Measurements from ENCODE around the gene IRF4.
"Not testable (repeated sequence)": the region's sequence is repeated elsewhere in the genome, so short reads cannot be mapped to it uniquely, and the experiment has no call there.

The IRF4 gene

DNA sequence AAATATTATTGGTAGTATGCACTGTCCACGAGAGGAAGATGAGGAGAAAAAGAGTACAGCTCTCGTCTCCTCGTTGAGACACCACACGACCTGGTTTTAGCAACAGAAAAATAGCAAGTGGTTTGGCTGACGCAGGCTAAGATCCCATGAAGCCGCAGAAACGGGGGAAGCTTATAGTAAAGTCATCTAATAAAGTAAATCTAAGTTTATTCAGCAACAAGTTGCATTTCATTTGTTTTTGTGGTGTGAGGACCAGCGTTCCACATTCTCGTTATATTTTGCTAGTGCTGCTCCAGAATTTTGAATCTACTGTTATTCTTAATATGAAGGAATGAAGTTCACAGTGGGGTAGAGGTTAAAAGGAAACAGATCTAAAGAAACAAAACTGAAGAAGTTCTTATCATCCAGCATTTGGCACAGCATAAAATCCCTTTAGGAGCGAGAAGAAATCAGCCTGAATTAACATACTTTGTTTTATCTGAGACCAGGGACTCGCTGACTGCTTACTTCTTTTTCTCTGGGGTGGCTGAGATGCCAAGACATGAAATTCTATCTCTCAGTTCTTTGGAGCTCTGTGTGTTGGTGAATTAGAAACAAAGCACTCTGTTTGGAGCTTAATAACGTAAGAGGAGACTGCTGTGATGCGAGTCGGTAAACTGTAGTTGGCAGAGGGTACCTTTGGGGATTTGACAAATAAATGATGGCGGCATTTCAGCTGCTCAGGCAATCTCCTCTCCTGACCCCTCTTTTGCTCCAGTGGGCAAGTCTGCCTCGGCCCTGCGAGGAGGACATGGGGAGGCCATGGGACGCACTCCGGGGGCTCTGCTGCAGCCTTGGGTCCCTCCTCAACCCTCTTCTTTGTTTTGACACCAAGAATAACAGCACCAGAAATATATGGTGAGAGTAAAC is 24.9 kb upstream of the IRF4 start:
- no peak for DNase-seq

- DNase-seq: no peak
Observed at GRCh38 chr6:367298-367794, 24.2 kb upstream of the IRF4 start.

GRCh38 chr6:367891-368630 is 23.5 kb upstream of the IRF4 start:
- DNase-seq: no peak

- DNase-seq: no peak
Observed at GRCh38 chr6:369559-370431, 21.8 kb upstream of the IRF4 start.

DNA sequence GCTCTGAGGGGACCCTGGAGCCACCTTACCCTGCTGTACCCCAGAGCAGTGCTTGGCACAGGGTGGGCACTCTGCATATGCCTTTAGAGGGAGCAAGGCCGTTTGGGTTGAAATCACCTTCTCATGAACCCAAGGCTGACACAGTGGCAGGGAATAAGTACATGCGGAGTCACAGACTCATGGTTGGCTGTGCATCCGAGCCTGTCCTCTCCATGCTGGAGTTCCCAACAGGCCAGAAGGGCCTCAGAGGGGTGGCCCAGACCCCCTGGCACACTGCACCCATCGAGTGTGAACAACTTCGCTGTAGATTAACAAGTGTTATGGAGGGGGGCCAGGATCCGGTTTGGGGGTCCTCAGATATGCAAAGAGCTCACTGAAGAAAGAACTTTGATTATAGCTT is 21.0 kb upstream of the IRF4 start:
- DNase-seq: no peak

GRCh38 chr6:371851-372250 is 19.7 kb upstream of the IRF4 start:
- not testable (repeated sequence) for DNase-seq

- no peak for DNase-seq
Observed at GRCh38 chr6:372336-372911, 19.1 kb upstream of the IRF4 start.

DNA sequence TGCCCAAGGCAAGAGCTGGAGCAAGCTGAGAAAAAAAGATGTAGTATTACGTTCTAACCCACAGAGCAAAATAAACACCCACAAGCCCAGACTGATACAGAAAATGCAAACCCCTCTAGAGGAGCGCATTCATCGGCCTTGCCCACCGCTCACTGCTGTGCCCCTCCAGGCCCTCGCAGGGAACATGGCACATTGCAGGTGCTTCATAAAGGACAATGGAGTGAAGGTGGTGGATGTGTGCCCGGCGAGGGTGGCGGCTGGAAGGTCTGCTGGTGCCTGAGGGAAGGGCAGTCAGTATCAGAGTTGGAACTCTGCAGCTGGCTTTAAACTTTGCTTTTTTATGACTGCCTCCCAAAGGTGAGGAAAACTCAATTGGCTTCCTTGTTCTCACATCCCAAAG is 18.5 kb upstream of the IRF4 start:
- DNase-seq: no peak

- no peak for DNase-seq
Observed at GRCh38 chr6:373773-374724, 17.5 kb upstream of the IRF4 start.

- no peak for DNase-seq
Observed at GRCh38 chr6:374956-375355, 16.6 kb upstream of the IRF4 start.

GRCh38 chr6:376827-377640 is 14.5 kb upstream of the IRF4 start:
- DNase-seq: no peak

- DNase-seq: not testable (repeated sequence)
Observed at GRCh38 chr6:377641-378020, 13.9 kb upstream of the IRF4 start.

DNA sequence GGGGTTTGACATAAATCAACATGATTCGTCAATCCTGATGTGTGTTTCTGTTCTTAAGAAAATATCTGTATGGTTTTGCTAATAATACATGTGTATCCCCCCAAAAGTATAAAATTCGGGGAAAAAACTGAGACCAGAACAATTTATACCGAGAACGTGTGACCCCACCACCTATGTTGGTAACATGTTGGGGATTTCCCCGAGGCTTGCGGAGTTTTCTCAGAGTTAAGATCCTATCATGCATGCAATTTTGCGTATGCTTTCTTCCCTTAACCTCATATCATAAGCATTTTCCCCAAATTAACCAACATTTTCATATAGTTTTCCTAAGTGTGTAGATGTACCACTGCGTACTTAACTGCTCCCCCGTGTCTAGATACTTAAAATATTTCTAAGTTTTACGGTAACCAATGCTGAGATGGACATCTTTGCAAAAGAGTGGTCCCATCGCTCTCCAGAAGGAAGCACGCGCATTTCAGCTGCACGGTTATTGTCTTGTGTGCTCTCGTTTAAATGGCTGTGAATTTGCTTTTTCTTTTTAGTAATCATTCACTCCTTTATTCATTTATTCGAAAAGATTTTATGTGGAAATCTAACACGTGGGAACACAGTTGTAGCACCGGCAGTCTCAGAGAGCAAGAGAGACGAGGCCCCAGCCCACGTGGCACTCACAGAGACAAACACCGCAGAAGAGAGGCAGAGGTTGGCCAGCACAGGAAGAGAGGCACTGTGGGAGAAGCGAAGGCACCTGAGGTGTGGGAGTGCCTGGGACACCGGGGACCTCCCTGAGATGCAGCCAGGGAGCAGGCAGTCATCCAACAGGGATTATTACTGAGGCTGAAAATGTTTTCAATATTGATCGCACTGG is 13.2 kb upstream of the IRF4 start:
- DNase-seq: no peak

DNA sequence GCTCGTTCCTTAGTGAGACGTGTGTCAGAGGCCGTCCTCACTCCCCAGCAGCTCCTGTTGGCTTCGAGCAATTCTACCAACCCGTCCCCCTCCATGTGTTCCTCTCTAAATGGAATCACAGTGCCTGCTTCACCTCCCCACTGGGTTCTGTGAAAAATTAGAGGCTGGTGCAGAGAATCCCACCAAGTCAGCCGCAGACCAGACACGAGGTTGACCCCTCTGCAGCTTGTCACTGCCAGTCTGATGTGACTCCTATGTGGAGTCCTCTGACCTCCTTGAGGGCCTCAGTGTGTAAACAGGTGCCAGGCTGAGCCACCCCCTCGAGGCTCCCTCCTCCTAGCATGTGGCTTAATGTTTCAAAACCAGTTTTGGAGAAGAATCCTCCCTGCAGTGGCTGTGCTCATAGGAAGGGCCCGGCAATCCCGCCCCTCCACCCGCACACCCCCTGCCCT is 12.6 kb upstream of the IRF4 start:
- DNase-seq: no peak

DNA sequence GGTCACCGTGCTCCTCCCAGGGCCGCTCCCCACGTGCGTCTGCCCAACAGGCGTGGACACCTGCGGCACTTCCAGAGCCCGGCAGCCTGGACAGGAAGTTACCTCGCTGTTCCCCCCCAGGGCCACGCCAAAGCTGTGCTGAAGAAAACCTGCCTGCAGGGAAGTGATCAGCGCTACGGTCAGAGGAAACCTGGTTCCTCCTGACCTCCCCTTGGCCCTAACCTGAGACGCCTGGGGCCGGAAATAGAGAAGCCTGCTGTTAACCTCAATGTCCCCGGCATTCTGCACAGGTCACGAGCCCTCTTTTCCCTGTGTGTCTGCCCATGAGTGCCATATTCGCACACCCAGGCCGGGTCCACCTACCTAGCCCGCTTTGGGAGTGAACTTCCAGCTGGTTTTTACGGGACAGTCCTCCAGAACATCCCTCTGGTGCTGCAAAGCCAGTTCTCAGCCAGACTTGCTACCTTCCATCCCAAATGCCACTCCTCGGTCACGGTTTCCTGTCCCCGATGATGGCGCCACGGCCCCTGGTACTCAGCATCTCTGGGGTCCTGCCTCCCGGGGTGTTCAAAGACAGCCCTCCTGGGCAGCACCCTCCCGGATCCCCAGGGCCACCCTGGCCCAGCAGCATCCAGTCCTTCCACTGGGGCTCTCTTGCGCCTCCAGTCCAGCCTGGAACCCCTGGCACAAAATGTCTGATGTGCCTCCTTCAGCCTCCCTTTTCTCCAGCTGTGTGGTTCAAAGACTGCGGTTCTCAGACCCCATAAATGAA is 12.0 kb upstream of the IRF4 start:
- DNase-seq: no peak

- DNase-seq: no peak
Observed at GRCh38 chr6:380234-381218, 11.0 kb upstream of the IRF4 start.

GRCh38 chr6:381742-382461 is 9.7 kb upstream of the IRF4 start:
- no peak for DNase-seq
